Fibroblast of skin of right biceps (primary cell): ENCODE data around the gene SETBP1.
A peak's percentile ranks its signal among the peaks of the same experiment; 100 is the strongest.

Experiments used
- DNase-seq: peaks from one replicate; pipeline ENCODE4 v3.0.0-alpha.2; 2013

The SETBP1 gene

DNA sequence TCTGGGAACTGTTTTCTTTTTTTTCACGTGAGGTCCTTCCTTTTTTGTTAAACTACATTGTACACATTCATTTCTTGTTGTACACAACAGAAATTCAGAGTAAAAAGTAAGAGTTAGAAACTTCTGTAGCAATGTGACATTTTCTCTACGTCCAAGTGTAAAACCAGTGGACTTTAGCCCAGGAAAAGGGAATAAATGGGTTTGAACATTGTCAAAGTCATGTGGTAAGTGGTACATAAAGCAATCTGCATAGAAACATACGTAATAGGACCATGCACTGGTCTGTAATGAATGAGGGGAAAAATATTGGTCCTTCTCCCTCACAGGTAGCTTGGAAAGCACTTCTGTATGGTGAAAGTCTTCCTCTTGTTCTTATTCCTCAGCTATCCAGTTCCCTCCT is 421.4 kb downstream of the SETBP1 start:
- DNase-seq: no peak

DNA sequence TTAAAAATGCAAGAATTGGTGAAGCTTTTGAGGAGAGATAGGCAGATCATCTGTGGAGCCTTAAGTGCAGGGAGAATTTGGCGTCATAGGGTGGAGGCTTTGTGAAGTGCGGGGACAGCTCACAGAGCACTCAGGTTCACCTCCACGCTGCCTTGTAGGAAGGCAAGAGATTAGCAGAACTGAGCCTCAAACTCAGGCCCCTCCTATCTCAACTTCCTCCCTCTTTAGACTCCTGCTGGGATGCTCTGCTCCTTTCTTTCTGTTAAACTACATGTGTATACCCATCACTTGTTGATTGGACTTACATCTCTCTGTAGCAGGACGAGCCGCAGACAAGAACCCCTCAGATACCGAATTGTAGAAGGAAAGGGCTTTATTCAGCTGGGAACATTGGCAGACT is 422.2 kb downstream of the SETBP1 start:
- no peak for DNase-seq

DNA sequence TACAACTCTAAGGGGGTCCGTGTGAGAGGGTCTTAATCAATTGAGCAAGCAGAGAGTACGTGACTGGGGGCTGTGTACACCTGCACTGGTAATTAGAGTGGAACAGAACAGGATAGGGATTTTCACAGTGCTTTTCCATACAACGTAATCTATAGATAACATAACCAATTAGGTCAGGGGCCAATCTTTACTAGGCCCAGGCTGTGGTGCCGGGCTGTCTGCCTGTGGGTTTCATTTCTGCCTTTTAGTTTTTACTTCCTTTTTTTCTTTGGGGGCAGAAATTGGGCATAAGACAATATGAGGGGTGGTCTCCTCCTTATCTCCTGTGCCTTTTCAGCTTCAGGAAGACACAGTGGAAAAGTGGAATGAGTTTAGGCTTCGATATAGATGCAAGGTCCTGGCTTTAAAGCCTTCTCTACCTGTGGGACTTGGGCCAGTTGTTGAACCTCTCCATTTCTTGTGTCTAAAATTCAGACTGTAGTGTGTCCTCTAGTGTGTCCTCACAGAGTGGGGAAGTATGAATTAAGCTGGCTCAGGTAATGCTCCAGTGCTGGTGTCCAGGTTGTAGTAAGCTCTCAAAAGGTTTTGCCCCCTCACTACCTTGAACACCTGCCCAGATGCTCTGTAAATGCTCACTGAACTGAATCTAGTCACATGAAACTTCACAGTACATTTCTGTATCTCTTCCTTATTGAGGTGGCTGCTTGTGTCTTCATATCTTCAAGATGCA is 422.8 kb downstream of the SETBP1 start:
- no peak for DNase-seq

DNA sequence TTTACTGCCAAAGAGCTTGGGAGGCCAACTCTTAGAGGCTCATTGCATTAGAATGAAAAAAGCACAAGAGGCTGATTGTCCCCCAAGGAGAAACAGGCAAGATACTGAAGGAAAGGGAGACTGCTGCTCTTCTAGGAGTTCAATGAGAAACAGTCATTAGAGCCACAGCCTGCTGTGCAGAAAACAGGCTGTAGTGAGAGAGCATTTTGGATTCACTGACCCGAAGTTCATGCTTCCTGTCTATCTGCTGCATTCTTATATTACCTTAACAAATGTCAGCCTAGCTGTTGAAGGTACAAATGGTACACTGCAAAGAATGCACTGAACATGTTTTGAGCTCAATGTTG is 423.3 kb downstream of the SETBP1 start:
- no peak for DNase-seq

DNA sequence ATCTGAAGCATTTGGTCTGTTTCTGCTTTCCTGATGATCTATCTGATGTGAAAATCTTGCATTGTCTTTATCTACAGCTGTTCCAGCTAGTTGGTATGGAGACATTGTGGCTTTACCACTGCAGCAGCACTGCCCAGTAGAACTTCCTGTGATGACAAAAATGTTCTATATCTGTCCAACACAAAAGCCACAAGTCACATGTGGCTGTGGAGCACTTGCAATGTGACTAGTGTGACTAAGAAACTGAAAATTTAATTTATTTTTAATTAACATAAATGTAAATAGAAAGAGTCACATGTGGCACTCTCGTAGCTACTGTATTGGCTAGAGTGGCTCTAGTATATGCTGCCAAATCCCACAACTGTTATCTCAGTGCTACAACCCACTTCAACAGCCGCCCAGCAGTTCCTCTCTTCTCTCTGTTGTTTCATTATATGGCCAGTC is 425.7 kb downstream of the SETBP1 start:
- DNase-seq: peak; percentile 85

DNA sequence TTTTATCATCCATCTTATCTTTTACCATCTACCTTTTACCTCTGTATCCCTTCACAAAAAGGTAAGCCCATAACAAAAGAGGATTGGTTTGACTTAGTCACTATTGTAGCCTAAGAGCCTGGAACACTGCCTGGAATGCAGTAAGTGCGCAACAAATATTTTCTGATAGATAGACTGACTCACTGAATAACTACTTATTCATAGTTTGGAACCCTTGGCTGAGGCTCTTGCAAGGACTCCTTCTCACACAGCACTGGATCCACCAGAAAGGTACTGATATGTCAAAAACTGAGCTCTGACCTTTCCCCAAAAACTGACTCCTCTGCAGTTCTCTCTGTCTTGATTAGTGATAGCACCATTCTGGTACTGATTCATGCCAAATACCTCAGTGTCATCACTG is 426.7 kb downstream of the SETBP1 start:
- peak; percentile 84 for DNase-seq

DNA sequence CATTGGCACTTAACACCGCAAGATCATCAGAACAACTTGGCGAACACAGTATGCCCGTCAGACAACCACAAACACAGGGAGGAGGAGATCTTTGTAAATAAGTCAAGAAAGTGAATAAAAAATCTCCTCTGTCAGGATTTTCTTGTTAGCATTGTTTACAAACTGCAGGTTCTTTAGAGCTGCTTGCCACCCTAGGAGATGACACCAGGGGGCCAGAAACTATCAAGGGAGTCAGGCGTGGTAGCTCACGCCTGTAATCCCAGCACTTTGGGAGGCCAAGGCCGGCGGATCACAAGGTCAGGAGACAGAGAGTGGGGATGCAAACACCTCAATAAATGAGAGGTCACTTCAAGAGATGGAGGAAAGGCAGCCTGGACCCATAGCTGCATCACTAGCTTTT is 428.1 kb downstream of the SETBP1 start:
- no peak for DNase-seq

DNA sequence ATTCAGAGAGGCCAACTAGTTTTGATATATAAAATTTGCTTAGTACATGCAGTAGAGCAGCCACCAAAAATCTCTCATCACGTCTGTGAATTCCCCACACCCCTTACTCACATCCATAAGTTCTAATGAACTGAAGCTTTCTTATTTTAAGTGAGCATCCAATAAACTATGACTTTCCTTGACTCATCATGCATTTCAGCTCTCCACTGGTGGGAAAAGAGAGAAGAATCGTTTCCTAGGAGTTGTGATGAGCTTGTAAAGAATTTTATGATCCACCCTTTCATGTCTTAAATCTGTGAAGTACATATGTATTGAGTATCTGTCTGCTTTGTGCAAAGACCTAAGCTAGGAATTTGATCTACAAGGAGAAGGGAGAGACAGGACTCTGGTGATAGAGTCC is 428.6 kb downstream of the SETBP1 start:
- DNase-seq: peak; percentile 31

DNA sequence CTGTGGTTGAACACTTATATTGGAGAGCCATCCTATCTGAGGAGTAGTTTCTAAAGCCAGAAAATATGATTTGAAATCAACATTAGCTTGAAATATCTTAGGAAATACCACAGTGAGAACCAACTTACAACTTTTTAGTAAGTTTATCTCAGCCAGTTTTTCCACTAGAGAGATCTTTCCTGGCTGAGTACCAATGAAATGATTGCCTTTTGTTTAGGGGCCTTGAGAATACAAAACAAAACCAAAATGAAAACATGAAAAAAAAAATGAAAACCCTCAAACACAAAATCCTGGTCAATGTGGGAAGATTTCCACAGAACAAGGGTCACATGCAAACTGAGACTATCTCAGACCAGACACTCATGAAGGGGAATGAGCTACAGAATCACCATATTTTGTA is 429.0 kb downstream of the SETBP1 start:
- DNase-seq: no peak

DNA sequence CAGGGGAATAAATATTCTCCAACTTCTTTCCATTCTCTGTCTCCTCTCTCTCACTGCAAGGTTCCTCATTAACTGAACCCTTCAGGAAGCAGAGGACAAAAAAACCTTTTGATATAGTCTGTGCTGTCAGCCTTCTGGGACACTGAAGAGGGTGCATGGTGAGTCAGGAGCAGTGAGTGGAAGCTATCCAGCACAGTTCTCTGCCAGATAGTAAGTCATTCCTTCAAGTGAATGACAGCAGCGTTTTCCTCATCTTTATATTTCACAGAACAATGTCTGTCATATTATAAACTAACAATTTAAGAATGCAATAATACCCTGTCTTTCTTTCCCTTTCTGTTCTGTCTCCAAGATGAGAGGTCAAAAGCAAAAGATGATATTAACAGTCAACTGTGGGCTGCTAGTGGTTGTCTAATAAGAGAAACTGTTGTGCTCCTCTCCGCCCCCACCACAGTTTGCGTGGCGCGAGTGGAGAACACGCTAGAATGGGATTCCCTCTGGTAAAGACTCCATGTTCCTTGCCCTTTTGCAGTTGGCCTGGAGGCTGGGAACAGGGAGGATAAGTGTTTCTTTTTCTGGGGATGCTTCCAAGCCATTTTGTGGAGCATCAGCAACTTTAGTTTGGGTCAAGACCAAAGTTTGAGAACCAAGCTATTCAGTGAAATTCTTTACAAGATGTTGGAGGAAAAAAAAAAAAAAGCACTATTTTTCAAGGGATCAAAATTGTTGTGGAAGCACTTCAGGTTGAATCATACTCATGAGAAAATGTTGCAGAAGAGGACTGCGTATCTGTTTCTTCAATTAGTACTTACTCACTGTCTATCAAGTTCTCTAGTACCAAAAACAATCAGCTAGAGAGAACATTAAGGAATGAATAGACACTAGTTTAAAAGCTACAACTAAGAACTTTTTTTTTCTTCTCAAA is 430.2 kb downstream of the SETBP1 start:
- DNase-seq: peak; percentile 71

DNA sequence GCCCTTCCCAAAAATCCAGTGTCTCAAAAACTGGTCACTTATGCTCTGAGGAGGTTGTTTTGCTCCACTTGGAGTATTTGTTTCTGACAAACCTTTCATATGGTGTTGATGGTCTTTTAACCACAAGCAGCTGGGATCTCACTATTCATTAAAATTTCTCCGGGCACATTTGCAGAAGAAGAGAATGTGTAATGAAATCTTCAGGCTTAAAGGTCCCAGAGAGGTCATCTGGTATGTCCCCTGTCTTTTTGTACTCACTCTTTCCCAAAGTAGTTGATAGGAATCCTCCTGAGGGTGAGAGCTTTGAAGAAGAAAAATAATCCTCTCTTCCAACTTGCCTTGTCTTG is 430.8 kb downstream of the SETBP1 start:
- DNase-seq: peak; percentile 29

DNA sequence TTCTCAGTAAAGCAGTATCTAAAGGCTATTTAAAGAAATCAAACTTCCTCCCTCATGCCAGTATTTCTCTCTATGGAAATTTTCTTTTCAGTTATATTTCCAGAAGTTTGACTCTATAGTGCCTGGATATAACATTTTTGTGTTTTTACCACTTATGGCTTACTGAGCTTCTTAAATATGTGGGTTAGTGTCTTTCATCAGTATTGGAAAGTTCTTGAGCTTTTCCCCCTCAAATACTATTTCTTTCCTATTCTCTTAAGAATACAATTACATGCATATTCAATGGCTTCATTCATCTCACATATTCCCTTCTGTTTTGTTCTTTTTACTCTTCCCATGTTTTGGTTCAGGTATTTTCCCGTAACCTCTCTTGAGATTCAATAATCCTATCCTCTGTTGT is 432.0 kb downstream of the SETBP1 start:
- DNase-seq: no peak

DNA sequence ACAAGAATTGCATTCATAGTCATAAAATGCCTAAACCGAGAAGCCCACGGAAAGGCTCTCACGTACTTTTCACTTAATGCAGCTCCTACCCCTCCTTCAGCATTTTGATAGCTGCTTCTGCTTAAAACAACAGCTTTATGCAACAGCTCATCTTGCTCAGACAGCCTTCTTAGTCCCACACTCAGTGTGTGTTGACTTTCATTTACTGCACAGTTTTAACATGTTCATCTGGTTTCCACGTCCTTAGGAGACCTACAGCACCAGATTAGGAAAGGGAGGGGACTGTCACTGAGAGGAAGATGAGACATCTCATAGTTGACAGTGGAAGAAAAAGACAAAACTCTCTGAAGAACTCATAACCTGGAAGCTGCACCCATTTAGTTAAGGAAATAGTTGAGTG is 435.4 kb downstream of the SETBP1 start:
- DNase-seq: peak; percentile 38
